HG03060 (cell line): ENCODE results near the gene TNK1.

Source experiments
- ATAC-seq: cut with Tn5 transposase; IDR thresholded peaks from one replicate; pipeline ENCODE4 v1.9.1; 2021; ENCODE audit warnings: low read depth, moderate number of reproducible peaks; ENCODE audit not compliant: unreplicated experiment

The TNK1 gene

GRCh38 chr17:7428557-7428956 lies 47.7 kb downstream of the TNK1 start, which contains the start of gene SPEM3:
Gene SPEM3, plus strand, starts transcription at chr17:7428857. Its CDS starts 46 bp downstream, at chr17:7428903.
- no peak for ATAC-seq

- no peak for ATAC-seq
Measured at GRCh38 chr17:7429722-7430121, 48.8 kb downstream of the TNK1 start.

GRCh38 chr17:7431231-7431630 lies 50.3 kb downstream of the TNK1 start:
- no peak for ATAC-seq

GRCh38 chr17:7432296-7432695 lies 51.4 kb downstream of the TNK1 start:
- no peak for ATAC-seq

GRCh38 chr17:7435676-7436555 lies 55.0 kb downstream of the TNK1 start:
- no peak for ATAC-seq

GRCh38 chr17:7436556-7437368 lies 55.9 kb downstream of the TNK1 start:
- no peak for ATAC-seq

- ATAC-seq, result no peak
Measured at GRCh38 chr17:7437369-7437863, 56.5 kb downstream of the TNK1 start.

- no peak for ATAC-seq
Measured at GRCh38 chr17:7437950-7438614, 57.2 kb downstream of the TNK1 start.

GRCh38 chr17:7438656-7439460 lies 58.0 kb downstream of the TNK1 start:
- no peak for ATAC-seq
